Epidermal melanocyte (primary cell): ENCODE data around the gene CANX.
"Not testable (repeated sequence)": the region's sequence is repeated elsewhere in the genome, so short reads cannot be mapped to it uniquely, and the experiment has no call there.

Experiments used
- DNase-seq: peaks from one replicate; pipeline ENCODE4 v3.0.0; 2011; ENCODE audit warnings: low spot score; ENCODE audit not compliant: insufficient read length

Gene CANX

DNA sequence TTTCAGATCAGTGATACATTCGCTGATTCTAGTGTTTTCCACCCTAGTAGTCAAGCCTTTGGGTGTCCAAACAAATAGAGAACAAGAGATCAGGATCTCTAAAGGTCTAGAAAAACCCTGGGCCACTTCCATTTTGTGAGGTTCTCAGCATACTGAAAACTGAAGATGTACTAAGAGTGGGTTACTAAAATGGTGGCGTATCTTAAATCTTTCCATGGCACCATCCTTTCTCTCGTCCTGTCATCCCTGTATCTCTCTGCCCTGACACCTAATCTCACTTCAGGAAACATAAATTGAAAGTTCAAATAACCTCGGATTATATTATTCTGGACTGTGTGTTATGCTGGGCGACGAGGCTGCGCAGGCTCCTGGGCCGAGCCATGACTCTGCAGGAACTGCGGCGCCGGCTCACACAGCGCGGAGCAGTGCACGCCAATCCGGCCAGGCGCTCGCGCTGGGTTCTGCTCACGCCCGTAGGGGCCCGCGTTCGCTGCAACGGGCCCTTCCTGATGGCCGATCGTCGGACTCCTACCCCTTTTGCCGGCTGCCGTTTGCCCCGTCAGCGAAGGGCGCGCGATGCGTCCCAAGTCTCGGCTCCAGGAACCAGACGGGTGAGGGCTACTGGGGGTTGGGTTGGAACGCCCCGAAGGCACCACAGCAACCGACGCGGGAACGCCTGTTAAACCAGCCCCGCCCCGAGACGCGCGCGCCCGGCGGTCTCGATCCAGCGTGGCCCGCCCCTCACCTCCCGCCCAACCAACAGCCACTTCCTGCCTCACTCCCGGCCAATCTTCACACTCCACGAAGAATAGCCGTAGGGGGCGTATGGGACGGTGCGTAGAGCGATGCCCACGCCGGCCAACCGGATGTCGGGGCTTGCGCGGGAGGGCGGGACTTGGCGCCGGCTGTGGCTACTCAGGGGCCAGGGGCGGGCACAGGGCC is 503 bp upstream of the CANX start:
- peak; percentile 99 for DNase-seq

DNA sequence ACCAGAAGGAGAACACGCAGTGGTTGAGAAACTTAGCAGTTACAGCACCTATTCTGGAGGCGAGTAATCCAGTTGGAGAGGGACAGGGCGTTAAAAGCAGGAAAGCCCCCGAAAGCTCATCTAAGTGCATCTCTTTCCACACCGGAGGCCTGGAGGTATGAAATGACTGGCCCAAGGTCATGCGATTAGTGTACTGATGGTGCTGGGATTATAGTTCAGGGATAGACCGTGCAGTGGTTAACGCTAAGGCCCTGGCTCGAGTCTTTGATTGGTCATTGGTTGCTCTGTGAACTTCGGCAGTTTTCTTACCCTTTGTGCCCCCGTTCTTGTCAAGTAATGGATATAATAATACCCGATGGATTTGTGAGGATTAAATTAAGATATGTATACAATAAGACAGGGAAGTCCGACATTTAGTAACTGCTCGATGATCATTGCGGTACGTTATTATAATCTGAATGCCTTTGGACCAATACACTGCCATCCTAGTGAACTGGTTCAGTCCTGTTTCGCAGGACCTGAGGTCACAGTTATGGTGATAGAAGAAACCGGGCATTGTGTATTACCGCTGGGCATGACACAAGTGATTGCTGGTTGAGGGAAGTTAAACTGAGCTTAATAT is 960 bp downstream of the CANX start:
- no peak for DNase-seq

DNA sequence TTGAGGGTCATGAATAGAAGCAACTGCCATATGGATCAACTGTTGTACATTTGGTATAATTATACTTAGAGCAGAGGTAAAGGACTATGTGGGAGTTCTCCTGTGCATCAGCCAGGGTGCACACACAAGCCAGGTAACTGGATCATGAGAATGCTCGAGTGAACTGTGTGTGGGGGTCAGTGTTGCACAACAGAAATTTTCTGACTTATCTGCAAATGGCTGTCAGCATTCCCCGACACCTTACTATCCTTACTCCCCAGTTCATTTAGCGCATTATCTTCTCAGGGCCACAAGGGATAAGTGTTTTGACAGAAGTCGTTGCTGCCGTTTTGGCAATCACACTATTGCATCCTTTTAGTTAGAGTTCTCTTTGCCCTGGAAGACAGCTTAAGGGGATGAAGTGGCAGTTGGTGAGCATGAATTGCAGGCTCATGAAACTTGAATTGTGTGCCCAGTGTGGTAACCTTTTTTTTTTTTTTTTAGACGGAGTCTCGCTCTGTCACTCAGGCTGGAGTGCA is 1.7 kb downstream of the CANX start:
- DNase-seq, result no peak

DNA sequence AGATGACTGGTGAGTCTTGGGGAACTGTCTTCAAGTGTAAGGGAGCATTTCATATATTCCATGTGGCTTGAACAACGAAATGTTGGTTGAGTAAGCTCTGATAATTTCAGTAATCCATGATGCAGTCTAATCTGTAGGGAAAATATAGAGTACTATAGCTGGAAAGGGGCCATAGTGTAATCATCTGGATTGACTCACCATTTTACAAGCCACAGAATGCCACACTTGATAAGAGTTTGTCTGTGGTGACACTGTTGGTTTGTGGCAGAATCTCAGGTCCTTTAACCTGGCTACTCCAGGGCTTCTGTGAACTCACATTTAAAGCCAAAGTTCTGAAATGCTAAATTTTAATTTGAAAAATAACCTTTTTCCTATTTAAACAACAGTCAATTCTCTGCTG is 17.5 kb downstream of the CANX start:
- DNase-seq, result no peak

DNA sequence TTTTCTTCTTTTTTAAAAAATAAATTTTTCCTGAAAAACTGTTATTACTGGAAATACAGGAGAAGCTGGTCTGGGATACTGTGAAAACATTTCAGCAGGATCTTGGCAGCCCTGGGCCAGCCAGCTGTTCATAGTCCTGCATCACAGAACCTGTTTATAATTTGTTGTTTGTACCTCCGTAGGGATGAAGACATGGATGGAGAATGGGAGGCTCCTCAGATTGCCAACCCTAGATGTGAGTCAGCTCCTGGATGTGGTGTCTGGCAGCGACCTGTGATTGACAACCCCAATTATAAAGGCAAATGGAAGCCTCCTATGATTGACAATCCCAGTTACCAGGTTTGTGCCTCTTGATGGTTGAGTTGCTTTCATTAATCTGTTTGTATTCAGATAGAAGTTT is 21.5 kb downstream of the CANX start:
- DNase-seq, result no peak

DNA sequence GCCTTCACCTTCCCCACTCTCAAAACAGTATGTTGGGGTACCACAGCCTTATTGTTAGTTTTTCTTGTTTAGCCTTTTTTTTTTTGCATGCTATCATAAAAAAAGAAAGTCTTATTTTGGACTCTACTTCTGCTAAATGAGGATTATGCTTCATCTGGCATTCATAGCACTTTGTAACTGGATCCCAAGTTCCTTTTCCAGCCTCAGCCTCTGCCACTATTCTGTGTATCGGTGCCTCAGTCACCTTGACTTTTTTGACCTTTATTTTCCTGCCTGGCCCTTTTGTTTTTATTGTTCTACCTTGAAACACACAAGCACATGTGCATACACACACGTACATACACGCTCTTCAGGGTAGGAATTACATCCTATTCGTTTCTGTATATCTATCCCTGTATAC is 25.4 kb downstream of the CANX start:
- DNase-seq, result no peak

DNA sequence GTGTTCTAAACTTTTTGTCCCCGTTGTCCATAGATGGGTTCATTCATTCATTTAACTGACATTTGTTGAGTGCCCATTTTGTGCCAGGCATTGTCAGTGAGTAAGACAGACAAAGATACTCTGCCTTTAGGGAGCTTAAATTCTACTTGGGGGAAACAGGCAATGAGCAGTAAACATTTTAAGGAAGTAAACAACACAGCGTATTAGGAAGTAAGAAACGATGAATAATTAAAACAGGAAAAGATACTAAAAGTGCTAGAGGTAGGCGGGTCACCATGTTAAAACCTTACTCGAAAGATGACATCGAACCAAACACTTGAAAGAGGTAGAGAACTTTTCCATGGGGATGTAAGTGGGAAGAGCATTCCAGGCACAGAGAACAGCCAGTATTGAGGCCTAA is 28.3 kb downstream of the CANX start:
- DNase-seq, result no peak

GRCh38 chr5:179729303-179729702 is 30.5 kb downstream of the CANX start:
- DNase-seq, result no peak

- no peak for DNase-seq
Observed at GRCh38 chr5:179729727-179730126, 31.0 kb downstream of the CANX start.

DNA sequence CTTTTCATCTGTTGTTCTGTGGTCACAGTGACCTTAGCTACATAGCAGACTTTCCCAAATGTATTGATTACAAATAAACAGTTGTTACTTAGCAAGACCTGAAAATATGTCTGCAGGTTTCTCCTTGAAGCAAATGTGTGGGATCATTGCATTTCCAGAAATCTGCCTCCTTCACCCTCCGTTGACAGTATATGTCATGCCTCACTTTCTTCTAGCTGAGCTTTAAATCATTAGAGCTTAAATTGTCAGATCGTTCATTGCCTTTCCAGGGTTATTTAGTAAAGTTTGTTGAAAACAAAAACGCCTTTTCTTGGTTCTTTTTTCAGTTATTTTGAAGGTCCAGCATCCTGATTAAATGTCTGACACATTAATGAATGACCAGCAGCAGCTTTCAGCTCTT is 31.6 kb downstream of the CANX start:
- DNase-seq, result no peak

DNA sequence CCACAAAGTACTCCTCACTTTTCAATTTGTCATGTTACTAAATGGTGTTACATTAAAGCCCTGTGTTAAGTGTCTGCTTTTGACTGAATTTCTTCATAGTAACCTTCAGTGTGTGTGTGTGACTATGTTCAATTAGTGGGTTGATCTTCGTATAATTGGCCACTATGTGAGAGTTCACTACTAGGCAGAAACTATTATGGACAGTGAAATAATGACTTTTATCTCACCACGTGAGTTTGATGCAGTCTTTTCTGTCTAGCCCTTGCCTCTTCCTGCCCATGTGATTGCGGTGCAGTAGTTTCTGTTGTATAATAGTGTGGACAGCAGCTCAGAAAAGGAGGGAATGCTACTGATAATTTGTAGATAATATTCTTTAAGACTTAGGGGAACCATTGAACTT is 32.1 kb downstream of the CANX start:
- no peak for DNase-seq

- DNase-seq, result no peak
Observed at GRCh38 chr5:179731791-179732411, 33.1 kb downstream of the CANX start.

DNA sequence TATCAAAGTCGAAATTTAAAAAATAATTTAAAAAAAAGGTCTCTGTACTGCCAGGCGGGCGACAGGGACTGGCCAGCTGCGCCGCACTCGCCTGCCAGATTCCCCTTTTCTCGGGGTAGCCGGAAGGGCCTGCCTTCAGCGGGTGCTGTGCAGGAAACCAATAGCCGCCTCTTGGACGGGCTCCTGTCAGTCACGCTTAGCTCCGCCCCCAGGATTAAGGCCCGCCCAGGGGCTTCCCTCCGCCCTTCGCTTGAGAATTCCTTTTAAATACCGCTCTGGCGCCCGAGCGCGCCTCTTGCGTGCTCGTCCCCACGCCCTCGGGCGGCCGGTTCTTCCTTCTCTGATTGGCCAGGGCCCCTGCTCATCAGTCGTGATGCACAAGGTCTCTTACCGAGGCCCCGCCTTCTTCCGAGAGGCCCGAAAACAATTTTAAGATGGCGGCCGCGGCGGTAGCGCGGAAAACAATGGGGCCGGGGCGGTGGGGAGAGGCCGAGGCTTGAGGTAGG is 33.7 kb downstream of the CANX start, which contains the start of gene MAML1:
Gene MAML1, plus strand, starts transcription at position 411 of the 506 bp plus-strand sequence. CDS start 291 bp downstream, outside the sequence.
- peak; percentile 93 for DNase-seq

DNA sequence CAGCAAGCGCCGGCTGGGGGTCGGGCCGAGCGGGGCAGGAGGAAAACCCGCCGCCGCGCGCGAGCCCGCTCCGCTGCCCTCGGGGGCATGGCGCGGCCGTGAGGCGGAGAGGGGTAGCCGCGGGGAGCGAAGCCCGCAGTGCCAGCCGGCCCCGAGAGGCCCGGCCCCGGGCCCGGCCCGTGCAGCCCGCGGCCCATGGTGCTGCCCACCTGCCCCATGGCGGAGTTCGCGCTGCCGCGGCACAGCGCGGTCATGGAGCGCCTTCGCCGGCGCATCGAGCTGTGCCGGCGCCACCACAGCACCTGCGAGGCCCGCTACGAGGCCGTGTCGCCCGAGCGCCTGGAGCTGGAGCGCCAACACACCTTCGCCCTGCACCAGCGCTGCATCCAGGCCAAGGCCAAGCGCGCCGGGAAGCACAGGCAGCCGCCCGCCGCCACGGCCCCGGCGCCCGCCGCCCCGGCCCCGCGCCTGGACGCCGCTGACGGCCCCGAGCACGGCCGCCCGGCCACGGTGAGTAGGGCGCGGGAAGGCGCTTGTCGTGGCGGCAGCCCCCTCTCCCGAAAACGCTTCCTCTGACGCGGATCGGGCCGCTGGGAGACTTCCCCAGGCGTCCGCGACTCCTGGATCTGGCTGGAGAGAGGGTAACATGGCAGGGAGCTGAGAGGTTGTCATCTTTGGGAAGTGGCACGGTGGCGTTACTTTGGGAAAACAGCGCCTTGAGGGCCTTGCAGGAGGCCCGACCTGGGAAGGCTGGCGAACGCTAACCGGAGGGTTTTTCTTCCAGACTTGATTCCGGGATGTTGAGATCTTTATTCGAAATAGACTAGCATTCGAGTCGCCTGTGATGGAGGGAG is 34.4 kb downstream of the CANX start:
- DNase-seq, result no peak

DNA sequence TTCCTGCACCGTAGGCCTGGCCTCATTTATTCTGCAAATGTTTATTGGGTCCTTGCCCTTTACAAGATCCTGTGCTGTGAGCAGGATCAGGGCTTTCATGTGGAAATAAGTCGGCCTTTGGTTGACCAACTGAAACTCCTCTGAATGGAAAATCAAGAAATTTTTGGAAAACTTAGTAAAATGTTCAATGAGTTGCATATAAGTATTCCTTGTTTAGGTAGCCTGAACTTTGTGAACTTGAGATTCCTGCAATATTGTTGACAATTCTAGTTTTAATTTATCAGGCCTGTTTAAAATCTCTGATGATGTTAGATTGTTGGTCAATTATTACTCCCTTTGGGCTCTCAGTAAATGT is 35.0 kb downstream of the CANX start:
- no peak for DNase-seq

DNA sequence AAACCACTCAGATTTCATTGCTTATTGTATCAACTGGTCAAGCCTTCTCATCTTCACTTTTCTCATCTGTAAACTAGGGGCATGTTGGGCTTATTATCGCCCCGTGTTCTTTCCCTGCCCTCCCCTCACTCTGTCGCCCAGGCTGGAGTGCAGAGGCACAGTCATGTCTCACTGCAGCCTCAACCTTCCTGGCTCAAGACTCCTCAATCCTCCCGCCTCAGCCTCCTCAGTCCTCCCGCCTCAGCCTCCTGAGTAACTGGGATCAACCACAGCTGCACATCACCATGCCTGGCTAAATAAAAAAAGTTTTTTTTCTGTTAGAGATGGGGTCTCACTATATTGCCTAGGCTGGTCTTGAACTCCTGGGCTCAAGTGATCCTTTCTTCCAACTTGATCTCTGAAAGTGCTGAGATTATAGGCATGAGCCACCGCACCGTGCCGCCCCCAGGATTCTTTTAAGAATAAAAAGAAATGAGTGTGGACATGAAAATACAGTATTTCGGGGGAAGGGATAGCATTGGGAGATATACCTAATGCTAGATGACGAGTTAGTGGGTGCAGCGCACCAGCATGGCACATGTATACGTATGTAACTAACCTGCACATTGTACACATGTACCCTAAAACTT is 35.9 kb downstream of the CANX start:
- no peak for DNase-seq

DNA sequence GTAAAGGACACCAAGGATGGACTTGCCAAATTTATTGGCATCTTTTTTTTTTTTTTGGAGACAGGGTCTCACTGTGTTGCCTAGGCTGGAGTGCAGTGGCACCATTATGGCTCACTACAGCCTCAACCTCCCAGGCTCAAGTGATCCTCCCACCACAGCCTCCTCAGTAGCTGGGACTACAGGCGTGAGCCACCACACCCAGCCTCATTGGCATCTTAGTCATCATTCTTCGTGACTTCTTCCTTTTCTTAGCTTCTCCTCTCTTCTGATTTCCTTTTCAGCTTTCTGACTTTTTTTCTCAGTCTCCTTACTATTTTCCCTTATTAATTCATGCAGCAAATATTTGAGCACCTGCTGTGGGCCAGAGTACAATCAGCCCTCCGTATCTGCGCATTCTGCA is 40.0 kb downstream of the CANX start:
- DNase-seq, result no peak

- DNase-seq, result not testable (repeated sequence)
Observed at GRCh38 chr5:179744106-179744505, 45.3 kb downstream of the CANX start.

GRCh38 chr5:179746872-179747271 is 48.1 kb downstream of the CANX start:
- DNase-seq, result no peak

GRCh38 chr5:179747811-179748210 is 49.0 kb downstream of the CANX start:
- DNase-seq, result no peak
